Spleen (tissue), 7 donors: ENCODE results near the gene ARFGAP1.

Experiments
- CTCF ChIP-seq, 11 experiments: fragments of 200-600 bp in 7 of 11; fragments of 450-650 bp in 4 of 11; sonication (generic) in 4 of 11; IDR thresholded peaks in 8 of 11; conservative IDR thresholded peaks in 3 of 11; 1 replicate in 7 of 11; 2 replicates in 4 of 11; pipeline versions ENCODE4 v1.4.0 to v1.8.0; 2016 to 2021; ENCODE audit warnings: antibody characterized with exemption in 11 of 11, inconsistent platforms in 4 of 11, mild to moderate bottlenecking in 1 of 11
- POLR2A ChIP-seq, 3 donors: fragments of 450-650 bp; IDR thresholded peaks; one replicate each; pipeline ENCODE4 v1.5.1; 2017; ENCODE audit warnings: antibody characterized with exemption in 3 of 3, mild to moderate bottlenecking in 1 of 3
- POLR2AphosphoS5 ChIP-seq, 3 donors: sonication (generic); formaldehyde crosslinking; IDR thresholded peaks; one replicate each; pipeline ENCODE4 v1.5.1; 2017; ENCODE audit warnings: antibody characterized with exemption in 3 of 3
- donor health status: DM: no; HTN: no; CAD: no; lungs with moderate emphysema.
- donor health status: DM: no; HTN: no; CAD: no.
- donor health status: DM: no; HTN: no; CAD: no.

- TF ChIP-seq CTCF (IDR thresholded peaks at IDR 0.05 in 8 of 11, conservative IDR thresholded peaks at IDR 0.05 in 3 of 11) (no peak), POLR2A (IDR thresholded peaks at IDR 0.05) (no peak), POLR2AphosphoS5 (IDR thresholded peaks at IDR 0.05) (no peak)
Measured at GRCh38 chr20:63301671-63302070, 29.1 kb downstream of the ARFGAP1 start.
